ENCODE data around the gene NUDT7.

GRCh38 chr16:77680496-77680895, 41.8 kb upstream of the NUDT7 start:
- TF ChIP-seq CTCF (conservative IDR thresholded peaks at IDR 0.05 in 1 of 2, IDR thresholded peaks at IDR 0.05 in 1 of 2; ENCODE audit: extremely low read depth in 1 of 2, insufficient read depth in 1 of 2, low read depth in 1 of 2, low read length in 2 of 2) (no peak), EZH2 (IDR thresholded peaks at IDR 0.05; ENCODE audit: borderline replicate concordance, low read length) (no peak)

Data from mammary epithelial cell (primary cell).